Endometrium (tissue), 2 donors: ENCODE data around the gene TNIK.
A peak's percentile ranks its signal among the peaks of the same experiment; 100 is the strongest.

Experiments used
- FAIRE-seq: peaks from 2 replicates; lab custom pipeline; 2012; peaks lifted over from hg19 to GRCh38; lab: Jason Lieb, UNC
- donor health status: control.
- donor health status: control.

TNIK gene

GRCh38 chr3:171417137-171417536, 43.1 kb downstream of the TNIK start:
- no peak for FAIRE-seq

GRCh38 chr3:171416666-171417065, 43.5 kb downstream of the TNIK start:
- no peak for FAIRE-seq

- no peak for FAIRE-seq
Measured at GRCh38 chr3:171416061-171416460, 44.1 kb downstream of the TNIK start.

GRCh38 chr3:171415070-171415469, 45.1 kb downstream of the TNIK start:
- no peak for FAIRE-seq

- no peak for FAIRE-seq
Measured at GRCh38 chr3:171412473-171412872, 47.7 kb downstream of the TNIK start.

GRCh38 chr3:171412054-171412453, 48.2 kb downstream of the TNIK start:
- FAIRE-seq, result no peak

GRCh38 chr3:171410186-171410585, 50.0 kb downstream of the TNIK start:
- no peak for FAIRE-seq

GRCh38 chr3:171407759-171408158, 52.4 kb downstream of the TNIK start:
- no peak for FAIRE-seq

- FAIRE-seq, result peak; percentile 69
Measured at GRCh38 chr3:171404376-171404967, 55.7 kb downstream of the TNIK start.

GRCh38 chr3:171402281-171402680, 57.9 kb downstream of the TNIK start:
- FAIRE-seq, result no peak

- no peak for FAIRE-seq
Measured at GRCh38 chr3:171401432-171401831, 58.8 kb downstream of the TNIK start.

GRCh38 chr3:171399842-171400241, 60.4 kb downstream of the TNIK start:
- FAIRE-seq, result peak; percentile 31

- FAIRE-seq, result no peak
Measured at GRCh38 chr3:171398343-171398742, 61.9 kb downstream of the TNIK start.

GRCh38 chr3:171397089-171397488, 63.1 kb downstream of the TNIK start:
- FAIRE-seq, result no peak

- FAIRE-seq, result no peak
Measured at GRCh38 chr3:171396048-171396447, 64.2 kb downstream of the TNIK start.

GRCh38 chr3:171393032-171393744, 67.0 kb downstream of the TNIK start:
- FAIRE-seq, result no peak

GRCh38 chr3:171391432-171391831, 68.8 kb downstream of the TNIK start:
- no peak for FAIRE-seq

GRCh38 chr3:171390051-171390941, 69.9 kb downstream of the TNIK start:
- FAIRE-seq, result no peak

GRCh38 chr3:171389491-171389890, 70.7 kb downstream of the TNIK start:
- no peak for FAIRE-seq

GRCh38 chr3:171388527-171388926, 71.7 kb downstream of the TNIK start:
- no peak for FAIRE-seq

GRCh38 chr3:171387062-171387461, 73.1 kb downstream of the TNIK start:
- no peak for FAIRE-seq

GRCh38 chr3:171385086-171385485, 75.1 kb downstream of the TNIK start:
- no peak for FAIRE-seq
